WERI-Rb-1 (cell line): Measurements from ENCODE around the gene KLHL29.

ENCODE experiments used
- DNase-seq: peaks from one replicate; pipeline ENCODE4 v3.0.0-alpha.2; 2020
- H3K27ac ChIP-seq: fragments of 250-450 bp; sonication (Bioruptor Pico); 2 replicates; pipeline ENCODE4 v1.5.1; 2020; ENCODE audit warnings: mild to moderate bottlenecking, moderate library complexity
- H3K27me3 ChIP-seq: fragments of 250-450 bp; sonication (Bioruptor Pico); 2 replicates; pipeline ENCODE4 v1.5.1; 2021; ENCODE audit warnings: mild to moderate bottlenecking, low read depth, moderate library complexity; ENCODE audit not compliant: insufficient read depth, severe bottlenecking
- H3K36me3 ChIP-seq: fragments of 250-450 bp; sonication (Bioruptor Pico); 2 replicates; pipeline ENCODE4 v1.5.1; 2020; ENCODE audit warnings: mild to moderate bottlenecking, moderate library complexity
- H3K4me3 ChIP-seq: 2 replicates; pipeline ENCODE4 v1.5.1; 2011; ENCODE audit warnings: low read depth, mild to moderate bottlenecking, control low read depth, low read length
- H3K9me3 ChIP-seq: fragments of 250-450 bp; sonication (Bioruptor Pico); 2 replicates; pipeline ENCODE4 v1.5.1; 2021; ENCODE audit warnings: mild to moderate bottlenecking, moderate library complexity; ENCODE audit not compliant: severe bottlenecking
- TF ChIP-seq, protein P1 (sequence below): IDR thresholded peaks from 2 replicates; pipeline ENCODE4 v1.5.1; 2011; ENCODE audit warnings: low read depth, mild to moderate bottlenecking, control low read depth, inconsistent platforms, low read length

KLHL29 gene

GRCh38 chr2:23622966-23623675 lies 238.1 kb downstream of the KLHL29 start:
- no peaks in the 10 kb centered on the region for H3K27me3 ChIP-seq
- no peak for DNase-seq
- peaks cover 14% of the 10 kb centered on the region for H3K36me3 ChIP-seq
- TF ChIP-seq, protein P1, sequence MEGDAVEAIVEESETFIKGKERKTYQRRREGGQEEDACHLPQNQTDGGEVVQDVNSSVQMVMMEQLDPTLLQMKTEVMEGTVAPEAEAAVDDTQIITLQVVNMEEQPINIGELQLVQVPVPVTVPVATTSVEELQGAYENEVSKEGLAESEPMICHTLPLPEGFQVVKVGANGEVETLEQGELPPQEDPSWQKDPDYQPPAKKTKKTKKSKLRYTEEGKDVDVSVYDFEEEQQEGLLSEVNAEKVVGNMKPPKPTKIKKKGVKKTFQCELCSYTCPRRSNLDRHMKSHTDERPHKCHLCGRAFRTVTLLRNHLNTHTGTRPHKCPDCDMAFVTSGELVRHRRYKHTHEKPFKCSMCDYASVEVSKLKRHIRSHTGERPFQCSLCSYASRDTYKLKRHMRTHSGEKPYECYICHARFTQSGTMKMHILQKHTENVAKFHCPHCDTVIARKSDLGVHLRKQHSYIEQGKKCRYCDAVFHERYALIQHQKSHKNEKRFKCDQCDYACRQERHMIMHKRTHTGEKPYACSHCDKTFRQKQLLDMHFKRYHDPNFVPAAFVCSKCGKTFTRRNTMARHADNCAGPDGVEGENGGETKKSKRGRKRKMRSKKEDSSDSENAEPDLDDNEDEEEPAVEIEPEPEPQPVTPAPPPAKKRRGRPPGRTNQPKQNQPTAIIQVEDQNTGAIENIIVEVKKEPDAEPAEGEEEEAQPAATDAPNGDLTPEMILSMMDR = no peak
- H3K4me3 ChIP-seq = no peak overlapping the region
- H3K9me3 ChIP-seq = peaks cover 11% of the 10 kb centered on the region
- H3K27ac ChIP-seq = no peak overlapping the region

DNA sequence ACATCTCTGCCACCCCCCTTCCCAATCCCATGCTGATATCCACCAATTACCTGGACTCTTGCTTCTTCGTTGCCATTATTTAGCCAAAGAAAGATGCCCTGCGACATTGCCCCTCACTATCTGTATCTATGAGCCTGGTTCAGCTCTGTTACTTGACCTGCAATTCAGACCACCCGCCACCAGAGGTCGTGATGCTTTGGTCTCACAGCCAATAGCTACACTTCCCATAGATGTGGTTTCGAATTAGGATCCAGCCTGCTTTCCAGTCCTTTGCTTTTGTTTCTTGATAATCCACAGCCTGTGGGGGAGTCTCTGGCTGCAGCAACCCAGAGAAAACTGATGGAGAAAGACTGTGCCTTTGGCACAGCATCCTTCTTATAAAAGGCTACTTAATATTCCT lies 239.4 kb downstream of the KLHL29 start:
- Histone ChIP-seq H3K27ac (no peak overlapping the region), H3K4me3 (no peak overlapping the region), H3K27me3 (no peaks in the 10 kb centered on the region), H3K36me3 (peaks cover 14% of the 10 kb centered on the region), H3K9me3 (peaks cover 11% of the 10 kb centered on the region)
- TF ChIP-seq, protein P1 = peak; percentile 67
- DNase-seq = peak; percentile 45

GRCh38 chr2:23624915-23625314 lies 239.9 kb downstream of the KLHL29 start:
- H3K9me3 ChIP-seq = peaks cover 11% of the 10 kb centered on the region
- TF ChIP-seq, protein P1 = no peak
- H3K27ac ChIP-seq = no peak overlapping the region
- DNase-seq = no peak
- no peak overlapping the region for H3K4me3 ChIP-seq
- H3K27me3 ChIP-seq = no peaks in the 10 kb centered on the region
- peaks cover 14% of the 10 kb centered on the region for H3K36me3 ChIP-seq

GRCh38 chr2:23625726-23626125 lies 240.7 kb downstream of the KLHL29 start:
- TF ChIP-seq, protein P1 = no peak
- H3K27me3 ChIP-seq = no peaks in the 10 kb centered on the region

GRCh38 chr2:23626701-23627230 lies 241.8 kb downstream of the KLHL29 start:
- DNase-seq = no peak
- Histone ChIP-seq H3K27ac (no peak overlapping the region), H3K36me3 (peaks cover 14% of the 10 kb centered on the region), H3K4me3 (no peak overlapping the region), H3K27me3 (no peaks in the 10 kb centered on the region), H3K9me3 (peaks cover 11% of the 10 kb centered on the region)
- TF ChIP-seq, protein P1 = no peak

More at GRCh38 chr2:23625726-23626125, 240.7 kb downstream of the KLHL29 start:
- H3K27ac ChIP-seq = no peak overlapping the region
- peaks cover 14% of the 10 kb centered on the region for H3K36me3 ChIP-seq
- DNase-seq = no peak
- peaks cover 11% of the 10 kb centered on the region for H3K9me3 ChIP-seq
- no peak overlapping the region for H3K4me3 ChIP-seq
